ENCODE measurements around the gene THADA. TPM values are rescaled to one million over a fixed set of nuclear protein-coding genes. Genes with fewer than 3 reads are reported as not detected.
"Not testable (repeated sequence)": the region's sequence is repeated elsewhere in the genome, so short reads cannot be mapped to it uniquely, and the experiment has no call there.

Gene THADA
- total RNA-seq, 1 donor from 2014 or later, result 14.2 TPM

GRCh38 chr2:43460174-43460546 is 135.7 kb downstream of the THADA start:
- ATAC-seq (ENCODE audit: poor library complexity), result no peak
- DNase-seq, result no peak
- intact Hi-C loops (cut with DNase I), result no loop called here

GRCh38 chr2:43459446-43460173 is 136.2 kb downstream of the THADA start:
- DNase-seq (no peak), ATAC-seq (ENCODE audit: poor library complexity) (no peak)
- intact Hi-C loops (cut with DNase I), result no loop called here

GRCh38 chr2:43458014-43458628 is 137.7 kb downstream of the THADA start:
- DNase-seq (no peak), ATAC-seq (ENCODE audit: poor library complexity) (no peak)
- intact Hi-C loops (cut with DNase I), result no loop called here

- DNase-seq (no peak), ATAC-seq (ENCODE audit: poor library complexity) (peak; percentile 47)
- intact Hi-C loops (cut with DNase I), result no loop called here
Observed at GRCh38 chr2:43455731-43456642, 139.9 kb downstream of the THADA start.

GRCh38 chr2:43455296-43455695 is 140.5 kb downstream of the THADA start:
- ATAC-seq (ENCODE audit: poor library complexity), result no peak
- intact Hi-C loops (cut with DNase I), result no loop called here
- no peak for DNase-seq

GRCh38 chr2:43454791-43455190 is 141.0 kb downstream of the THADA start:
- intact Hi-C loops (cut with DNase I), result no loop called here
- ATAC-seq (ENCODE audit: poor library complexity) (no peak), DNase-seq (no peak)

- intact Hi-C loops (cut with DNase I), result no loop called here
- no peak for ATAC-seq (ENCODE audit: poor library complexity)
- DNase-seq, result no peak
Observed at GRCh38 chr2:43453179-43454170, 142.4 kb downstream of the THADA start.

GRCh38 chr2:43452318-43452731 is 143.5 kb downstream of the THADA start:
- ATAC-seq (ENCODE audit: poor library complexity) (no peak), DNase-seq (no peak)
- intact Hi-C loops (cut with DNase I), result no loop called here

- ATAC-seq (ENCODE audit: poor library complexity) (no peak), DNase-seq (no peak)
- intact Hi-C loops (cut with DNase I), result no loop called here
Observed at GRCh38 chr2:43450617-43451016, 145.2 kb downstream of the THADA start.

GRCh38 chr2:43448822-43449110 is 147.1 kb downstream of the THADA start:
- DNase-seq (no peak), ATAC-seq (ENCODE audit: poor library complexity) (no peak)
- intact Hi-C loops (cut with DNase I), result no loop called here

GRCh38 chr2:43448011-43448821 is 147.6 kb downstream of the THADA start:
- no peak for ATAC-seq (ENCODE audit: poor library complexity)
- intact Hi-C loops (cut with DNase I), result no loop called here
- DNase-seq, result no peak

- DNase-seq; ATAC-seq (ENCODE audit: poor library complexity); intact Hi-C loops (cut with DNase I): not testable (repeated sequence)
Observed at GRCh38 chr2:43446755-43447154, 149.1 kb downstream of the THADA start.

- intact Hi-C loops (cut with DNase I), result no loop called here
- ATAC-seq (ENCODE audit: poor library complexity) (no peak), DNase-seq (no peak)
Observed at GRCh38 chr2:43445781-43446180, 150.1 kb downstream of the THADA start.

GRCh38 chr2:43444989-43445645 is 150.7 kb downstream of the THADA start:
- DNase-seq (no peak), ATAC-seq (ENCODE audit: poor library complexity) (peak; percentile 56)
- intact Hi-C loops (cut with DNase I), result no loop called here

GRCh38 chr2:43443282-43443681 is 152.6 kb downstream of the THADA start:
- DNase-seq (no peak), ATAC-seq (ENCODE audit: poor library complexity) (no peak)
- intact Hi-C loops (cut with DNase I), result no loop called here

- no peak for ATAC-seq (ENCODE audit: poor library complexity)
- no peak for DNase-seq
- intact Hi-C loops (cut with DNase I), result no loop called here
Observed at GRCh38 chr2:43441195-43441594, 154.6 kb downstream of the THADA start.

GRCh38 chr2:43438858-43439655 is 156.8 kb downstream of the THADA start:
- intact Hi-C loops (cut with DNase I), result no loop called here
- DNase-seq (no peak), ATAC-seq (ENCODE audit: poor library complexity) (no peak)

Data from Right ventricle myocardium superior (tissue), 1 donor.